GM18502 (cell line): ENCODE data around the gene NPDC1.

Experiments
- ATAC-seq: cut with Tn5 transposase; IDR thresholded peaks from one replicate; pipeline ENCODE4 v1.9.1; 2021; ENCODE audit warnings: mild to moderate bottlenecking; ENCODE audit not compliant: unreplicated experiment, poor library complexity

The NPDC1 gene

DNA sequence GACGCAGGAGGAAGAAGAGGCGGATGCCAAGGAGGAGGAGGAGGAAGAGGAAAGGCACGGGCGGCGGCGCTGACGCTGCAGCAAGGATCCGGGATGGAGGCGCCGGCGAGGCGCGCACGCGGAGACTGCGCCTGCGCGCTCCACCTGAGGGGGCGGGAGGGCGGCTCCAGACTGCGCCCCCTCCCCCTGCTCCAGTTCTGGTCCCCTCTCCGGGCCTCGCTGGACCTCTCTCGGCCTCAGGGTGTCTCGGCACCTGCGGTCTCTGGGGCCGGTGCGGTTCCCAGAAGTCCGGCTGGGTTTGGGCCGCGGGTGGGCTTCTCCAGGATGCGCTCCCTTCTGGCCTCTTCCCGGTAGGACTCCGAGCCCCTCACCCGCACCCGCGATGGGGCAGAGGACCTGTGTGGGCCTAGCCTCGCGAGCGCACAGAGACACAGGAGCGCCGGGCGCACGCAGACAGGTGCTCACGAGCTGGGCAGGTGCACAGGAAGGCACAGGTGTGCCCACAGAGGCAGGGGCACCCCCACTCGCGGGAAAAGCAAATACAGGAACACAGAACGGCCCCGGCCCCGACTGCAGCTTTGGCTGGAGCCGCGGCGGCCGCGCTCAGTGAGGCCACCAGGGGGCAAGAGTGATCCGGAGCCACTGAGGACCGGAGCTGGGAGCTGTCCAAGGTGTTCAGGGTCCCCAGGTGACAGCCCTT is at the start of gene NPDC1:
TSS of gene NPDC1 (minus strand) at position 90 of the 700 bp plus-strand sequence. CDS start 188 bp downstream, outside the sequence.
- peak; percentile 50 for ATAC-seq

GRCh38 chr9:137089232-137089947 is 43.4 kb upstream of the NPDC1 start:
- ATAC-seq = no peak

- no peak for ATAC-seq
Measured at GRCh38 chr9:137088121-137088520, 42.1 kb upstream of the NPDC1 start.

DNA sequence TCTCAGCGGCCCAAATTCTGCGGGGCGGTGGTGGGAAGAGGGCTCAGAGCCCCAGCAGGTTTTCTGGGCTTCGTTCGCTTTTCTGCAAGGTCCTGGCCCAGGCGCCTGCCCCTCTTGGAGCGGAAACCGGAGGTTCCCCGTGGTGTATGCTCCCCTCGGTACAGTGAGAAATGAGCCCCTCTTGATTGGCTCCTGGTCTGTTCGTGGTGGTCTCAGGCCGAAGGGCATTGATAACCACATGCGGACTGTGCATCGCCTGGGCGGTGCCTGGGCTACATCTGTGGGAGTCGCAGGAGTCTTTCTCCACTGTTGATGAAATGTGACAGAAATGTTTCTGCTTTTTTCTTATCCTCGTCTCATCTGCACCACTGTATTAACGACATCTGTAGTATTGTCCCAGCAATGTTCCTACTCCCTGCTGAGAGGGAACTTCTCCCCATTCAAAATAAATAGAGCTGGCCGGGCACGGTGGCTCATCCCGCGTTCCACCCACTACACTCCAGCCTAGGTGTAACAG is 41.5 kb upstream of the NPDC1 start:
- ATAC-seq = peak; percentile 0

DNA sequence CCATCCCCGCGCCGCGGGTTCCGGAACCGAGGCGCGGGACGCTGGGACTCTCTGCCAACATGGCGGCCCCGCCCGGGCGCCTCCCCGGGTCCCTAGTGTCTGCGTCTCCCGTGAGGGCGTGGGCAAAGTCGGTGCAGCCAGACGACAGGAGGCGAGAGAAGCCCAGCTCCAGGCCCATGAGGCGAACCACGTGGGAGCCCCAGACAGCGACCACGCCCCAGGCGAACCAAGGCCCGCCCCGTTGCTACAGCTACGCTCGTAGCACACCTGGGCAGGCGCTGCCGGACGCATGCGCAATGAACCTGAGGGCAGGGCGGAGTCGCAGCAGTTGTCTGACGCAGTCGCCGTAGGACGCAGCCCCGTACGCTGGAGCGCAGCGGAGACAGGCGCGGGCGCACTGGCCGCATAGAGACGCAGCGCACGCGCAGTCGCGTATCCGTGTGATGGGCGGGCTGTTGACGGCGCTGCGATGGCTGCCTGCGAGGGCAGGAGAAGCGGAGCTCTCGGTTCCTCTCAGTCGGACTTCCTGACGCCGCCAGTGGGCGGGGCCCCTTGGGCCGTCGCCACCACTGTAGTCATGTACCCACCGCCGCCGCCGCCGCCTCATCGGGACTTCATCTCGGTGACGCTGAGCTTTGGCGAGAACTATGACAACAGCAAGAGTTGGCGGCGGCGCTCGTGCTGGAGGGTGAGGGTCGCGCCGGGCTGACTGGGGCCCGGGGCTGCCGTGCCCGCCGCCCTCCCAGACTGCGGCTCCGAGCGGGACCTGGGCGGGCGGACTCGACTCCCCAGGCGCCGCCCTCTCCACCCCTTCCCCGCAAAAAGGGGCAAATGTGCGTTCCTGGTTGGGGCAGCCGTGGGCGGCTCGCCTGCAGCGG is 40.8 kb upstream of the NPDC1 start, which contains the start of gene MAN1B1:
TSS of gene MAN1B1 (plus strand) at position 455 of the 878 bp plus-strand sequence. CDS start at position 470, 15 bp downstream.
- ATAC-seq = peak; percentile 76

GRCh38 chr9:137085920-137086530 is 40.0 kb upstream of the NPDC1 start:
- ATAC-seq = no peak

DNA sequence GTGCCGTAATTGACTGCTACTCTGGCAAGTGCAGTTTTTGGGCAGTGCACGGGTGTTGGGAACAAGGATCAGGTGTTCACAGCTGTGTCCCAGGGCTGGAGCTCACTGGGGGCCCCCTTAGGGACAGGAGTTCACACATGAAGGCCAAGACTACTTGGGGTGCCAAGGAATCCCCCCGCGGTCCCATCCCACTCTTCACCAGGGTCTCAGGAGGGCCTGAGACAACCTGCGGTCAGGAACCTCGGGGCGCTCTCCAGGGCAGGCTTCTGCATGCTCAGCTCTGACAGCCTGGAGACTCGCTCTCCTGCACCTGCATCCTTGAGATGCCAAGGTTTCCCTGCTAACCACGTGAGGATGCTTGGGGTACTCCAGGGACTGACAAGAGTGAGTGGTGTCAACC is 38.5 kb upstream of the NPDC1 start:
- no peak for ATAC-seq

- no peak for ATAC-seq
Measured at GRCh38 chr9:137083394-137084004, 37.5 kb upstream of the NPDC1 start.

DNA sequence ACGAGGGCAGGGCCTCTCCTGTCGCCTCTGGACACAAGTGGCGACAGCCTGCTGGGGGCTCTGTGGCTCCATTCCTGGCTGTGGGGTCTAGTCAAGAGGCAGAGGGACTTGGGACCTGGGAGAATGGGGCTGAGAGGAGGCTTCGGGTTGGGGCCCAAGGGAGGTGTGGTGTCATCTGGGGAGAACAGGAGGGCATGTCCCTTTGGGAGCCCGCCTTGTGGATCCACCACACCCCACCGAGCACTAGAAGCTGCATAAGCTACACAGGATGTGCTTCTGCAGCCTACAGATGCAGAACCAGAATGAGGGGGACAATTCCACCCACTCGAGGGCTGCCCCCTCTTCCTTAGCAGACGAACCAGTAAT is 36.9 kb upstream of the NPDC1 start:
- no peak for ATAC-seq

DNA sequence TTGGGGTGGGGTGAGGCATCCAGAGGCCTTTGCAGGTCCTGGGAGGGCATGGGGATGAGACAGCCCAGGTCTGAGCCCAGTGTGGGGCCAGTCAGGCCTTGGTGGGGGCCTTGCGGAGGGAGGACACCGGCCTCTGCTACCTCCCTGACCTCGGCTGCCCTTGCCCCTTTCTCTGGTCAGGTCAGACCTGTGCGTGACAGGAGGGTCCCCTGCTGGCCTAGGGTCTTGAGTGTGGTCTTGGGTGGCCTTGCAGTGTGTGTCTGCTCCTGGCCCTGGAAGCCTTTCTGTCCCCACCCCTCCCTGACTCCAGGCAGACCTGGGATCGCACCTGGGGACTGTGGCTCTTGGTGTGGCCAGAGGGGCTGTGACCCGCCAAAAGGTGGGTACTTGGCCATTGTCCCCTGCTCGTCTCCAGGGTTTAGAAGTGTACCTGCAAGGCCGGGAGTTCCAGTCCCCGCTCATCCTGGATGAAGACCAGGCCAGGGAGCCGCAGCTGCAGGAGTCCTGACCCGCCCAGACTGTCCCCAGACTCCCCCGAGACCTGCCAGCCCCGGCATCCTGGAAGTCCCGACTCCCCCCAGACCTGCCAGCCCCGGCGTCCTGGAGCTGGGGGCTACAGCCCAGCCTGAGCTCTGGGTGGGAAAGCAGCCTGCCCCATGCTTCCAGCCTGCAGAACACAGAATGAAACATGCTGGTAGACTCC is 36.4 kb upstream of the NPDC1 start:
- ATAC-seq = no peak

DNA sequence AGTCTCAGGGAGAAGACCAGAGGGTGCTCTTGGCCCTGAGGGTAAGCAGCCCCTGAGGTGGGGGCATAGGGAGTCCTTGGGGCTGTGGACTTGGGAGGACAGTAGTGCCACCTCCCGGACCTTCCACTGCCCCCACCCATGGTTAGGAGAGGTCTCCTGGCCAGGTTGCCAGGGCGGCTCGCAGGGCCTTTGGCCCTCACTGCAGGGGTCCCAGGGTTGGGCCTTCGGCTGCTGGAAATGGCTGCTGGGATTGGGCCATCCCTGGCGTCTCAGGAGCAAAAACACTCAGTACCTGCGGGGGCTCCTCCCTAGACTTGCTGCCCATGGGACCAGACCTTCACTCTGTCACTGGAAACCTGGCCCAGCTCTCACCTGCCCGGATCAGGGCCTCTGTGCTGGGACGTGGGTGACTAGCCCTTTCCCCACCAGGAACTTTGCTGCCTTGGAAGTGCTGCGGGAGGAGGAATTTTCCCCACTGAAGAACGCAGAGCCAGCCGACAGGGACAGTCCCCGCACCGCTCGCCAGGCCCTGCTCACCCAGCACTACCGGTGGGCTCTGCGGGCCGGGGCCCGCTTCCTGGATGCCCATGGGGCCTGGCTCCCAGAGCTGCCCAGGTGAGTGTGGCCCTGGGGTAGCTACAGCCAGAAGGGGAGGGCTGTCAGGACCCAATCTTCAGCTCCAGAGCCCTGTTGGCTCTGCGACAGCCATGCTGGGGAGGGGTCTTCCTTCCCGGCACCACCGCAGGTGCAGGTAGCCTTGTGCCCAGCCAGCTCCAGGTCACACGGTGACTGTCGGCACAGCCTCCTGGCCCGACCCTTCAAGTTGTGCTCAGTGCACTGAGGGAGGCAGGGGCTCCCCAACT is 34.5 kb upstream of the NPDC1 start:
- ATAC-seq = no peak

DNA sequence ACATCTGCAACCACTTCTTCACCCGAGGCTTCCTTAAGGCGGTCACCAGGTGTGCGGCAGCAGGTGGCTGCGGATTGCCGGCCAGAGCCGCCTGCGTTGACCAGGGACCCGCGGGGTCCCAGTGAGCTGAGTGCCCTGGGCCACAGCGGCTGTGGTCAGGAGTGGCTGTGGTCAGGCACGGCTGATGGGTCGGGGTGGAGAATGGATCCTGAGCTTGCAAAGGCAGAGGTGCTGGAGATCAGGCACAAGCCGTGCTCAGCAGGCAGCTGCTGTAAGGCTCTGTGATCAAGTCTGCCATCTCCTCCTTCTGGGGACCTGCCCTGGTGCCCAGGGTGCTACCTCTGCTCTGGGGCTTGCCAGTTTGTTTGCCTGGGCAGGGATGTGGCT is 33.4 kb upstream of the NPDC1 start:
- ATAC-seq = no peak

DNA sequence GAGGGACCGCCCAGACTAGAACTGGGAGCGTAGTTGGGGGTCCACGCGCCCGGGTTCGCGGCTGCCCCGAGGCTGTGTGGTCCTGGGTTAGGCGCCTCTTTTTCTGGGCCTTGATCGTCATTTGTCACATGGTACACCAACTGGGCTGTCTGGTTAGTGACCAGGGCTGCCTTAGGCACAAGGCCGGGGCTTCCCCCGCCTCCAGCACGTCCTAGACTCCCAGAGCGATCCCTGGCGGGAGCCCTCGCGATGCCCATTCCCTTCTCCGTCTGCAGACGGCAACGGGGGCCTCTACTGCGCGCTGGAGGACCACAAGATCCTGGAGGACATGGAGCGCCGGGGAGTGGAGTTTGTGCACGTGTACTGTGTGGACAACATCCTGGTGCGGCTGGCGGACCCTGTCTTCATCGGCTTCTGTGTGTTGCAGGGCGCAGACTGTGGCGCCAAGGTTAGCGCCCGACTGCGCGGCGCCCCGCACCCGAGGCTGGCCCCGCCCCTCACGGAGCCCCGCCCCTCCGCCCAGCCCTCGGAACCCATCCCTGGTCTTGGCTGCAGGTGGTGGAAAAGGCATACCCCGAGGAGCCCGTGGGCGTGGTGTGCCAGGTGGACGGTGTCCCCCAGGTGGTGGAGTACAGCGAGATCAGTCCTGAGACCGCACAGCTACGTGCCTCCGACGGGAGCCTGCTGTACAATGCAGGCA is 32.9 kb upstream of the NPDC1 start:
- no peak for ATAC-seq

DNA sequence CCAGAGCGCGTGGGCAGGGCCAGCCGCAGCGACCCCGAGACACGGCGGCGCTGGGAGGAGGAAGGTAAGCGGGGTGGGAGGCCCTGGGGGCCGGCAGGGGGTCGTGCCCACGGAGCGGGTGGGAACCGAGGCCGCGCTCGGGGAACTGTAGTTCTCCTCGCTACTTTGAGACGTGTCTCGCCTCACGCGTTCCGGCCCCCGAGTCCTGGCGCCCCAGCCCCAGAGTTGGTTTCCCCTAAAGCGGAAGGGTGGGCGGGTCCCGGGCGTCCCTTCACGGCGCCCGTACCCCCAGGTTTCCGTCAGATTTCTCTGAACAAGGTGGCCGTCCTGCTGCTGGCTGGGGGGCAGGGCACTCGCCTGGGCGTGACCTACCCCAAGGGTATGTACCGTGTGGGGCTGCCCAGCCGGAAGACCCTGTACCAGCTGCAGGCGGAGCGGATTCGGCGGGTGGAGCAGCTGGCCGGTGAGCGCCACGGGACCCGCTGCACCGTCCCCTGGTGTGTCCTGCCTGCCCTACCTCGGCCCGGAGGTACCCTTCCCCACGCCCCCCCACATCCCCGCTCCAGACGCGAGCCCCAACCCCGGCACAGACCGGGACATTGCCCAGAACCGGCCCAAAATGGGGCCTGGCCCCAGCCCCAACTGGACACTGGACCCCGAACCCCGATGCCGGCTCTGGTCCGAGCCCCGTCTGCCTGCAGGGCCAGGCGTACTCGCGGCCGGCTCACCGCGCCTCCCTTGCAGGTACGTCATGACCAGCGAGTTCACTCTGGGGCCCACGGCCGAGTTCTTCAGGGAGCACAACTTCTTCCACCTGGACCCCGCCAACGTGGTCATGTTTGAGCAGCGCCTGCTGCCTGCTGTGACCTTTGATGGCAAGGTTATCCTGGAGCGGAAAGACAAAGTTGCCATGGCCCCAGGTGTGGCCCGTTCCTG is 32.0 kb upstream of the NPDC1 start:
- ATAC-seq = peak; percentile 28

DNA sequence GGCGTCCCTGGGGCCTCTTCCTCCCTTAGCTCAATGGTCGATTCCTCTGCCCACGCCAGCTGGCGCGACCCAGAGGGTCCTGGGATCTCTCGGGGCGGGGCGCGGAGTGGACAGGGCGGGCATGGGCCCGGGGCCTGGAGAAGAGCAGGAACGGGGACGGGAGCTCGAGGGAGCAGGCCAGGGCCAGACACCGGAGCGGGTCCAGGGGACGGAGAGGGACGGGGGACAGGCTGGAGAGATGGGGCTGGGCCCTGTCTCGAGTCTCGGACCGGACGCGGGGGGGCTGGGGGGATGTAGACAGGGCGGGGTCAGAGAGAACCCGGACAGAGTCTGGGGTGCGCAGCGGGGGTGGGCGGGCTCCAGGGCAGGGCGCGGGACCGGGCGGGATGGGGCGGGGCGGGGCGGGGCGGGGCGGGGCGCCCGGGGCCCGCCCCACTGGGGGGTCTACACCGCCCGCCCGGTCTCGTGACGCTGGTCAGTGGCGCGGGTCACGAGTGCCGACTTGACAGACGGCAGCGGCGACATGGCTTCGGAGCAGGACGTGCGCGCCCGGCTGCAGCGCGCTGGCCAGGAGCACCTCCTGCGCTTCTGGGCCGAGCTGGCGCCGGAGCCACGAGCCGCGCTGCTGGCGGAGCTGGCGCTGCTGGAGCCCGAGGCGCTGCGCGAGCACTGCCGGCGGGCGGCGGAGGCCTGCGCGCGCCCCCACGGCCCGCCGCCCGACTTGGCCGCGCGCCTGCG is 31.2 kb upstream of the NPDC1 start, which contains the start of gene UAP1L1:
TSS of gene UAP1L1 (plus strand) at position 508 of the 738 bp plus-strand sequence. CDS start at position 524, 16 bp downstream.
- ATAC-seq = peak; percentile 54

- no peak for ATAC-seq
Measured at GRCh38 chr9:137076636-137077009, 30.6 kb upstream of the NPDC1 start.
